Psoas muscle (tissue), 8 donors: Measurements from ENCODE around the gene RAB13. TPM values are rescaled to one million over a fixed set of nuclear protein-coding genes. Genes with fewer than 3 reads are reported as not detected.
A peak's percentile ranks its signal among the peaks of the same experiment; 100 is the strongest.

Experiments
- ATAC-seq, 4 donors: fragments of 200-7000 bp; cut with Tn5 transposase; one replicate each; pipeline ENCODE4 v1.9.1; 2020; ENCODE audit warnings: moderate library complexity in 3 of 4, mild to moderate bottlenecking in 2 of 4
- DNase-seq, 2 donors: peaks; one replicate each; pipeline ENCODE4 v3.0.0-alpha.2; 2020
- H3K27ac ChIP-seq: fragments of 200-600 bp; one replicate; pipeline ENCODE4 v1.8.0; 2022
- H3K27me3 ChIP-seq, 3 donors: fragments of 200-600 bp in 1 of 3; one replicate each; pipeline versions ENCODE4 v1.6.1 to v1.8.0; 2013 to 2022; ENCODE audit warnings: low read length in 2 of 3, mild to moderate bottlenecking in 2 of 3, moderate library complexity in 1 of 3; ENCODE audit not compliant: insufficient read depth in 3 of 3
- H3K36me3 ChIP-seq, 2 donors: fragments of 200-600 bp in 1 of 2; one replicate each; pipeline versions ENCODE4 v1.6.1 to v1.8.0; 2013 to 2022; ENCODE audit warnings: low read depth in 1 of 2, mild to moderate bottlenecking in 1 of 2, moderate library complexity in 1 of 2; ENCODE audit not compliant: insufficient read depth in 1 of 2
- H3K4me1 ChIP-seq: fragments of 200-600 bp; one replicate; pipeline ENCODE4 v1.8.0; 2022
- H3K4me3 ChIP-seq: fragments of 200-600 bp; one replicate; pipeline ENCODE4 v1.8.0; 2022; ENCODE audit warnings: mild to moderate bottlenecking
- H3K9me3 ChIP-seq: fragments of 200-600 bp; one replicate; pipeline ENCODE4 v1.8.0; 2022
- WGBS, 3 donors: extraction: QIAGEN DNeasy Blood & Tissue Kit; methylation state at CpG; one replicate each; pipeline versions ENCODE4 v1.1.6 to v1.1.7; 2013; 5-methylcytosine and 5-hydroxymethylcytosine counted together
- intact Hi-C, 2 donors: fragments of 100-400 bp; cut with DNase I; formaldehyde crosslinking; loops; one replicate each; pipeline versions ENCODE4 v1.11.0 to v1.14.2; 2022
- polyA plus RNA-seq, 3 donors: library from polyadenylated mRNA; stranded (reverse); fragments of 200-250 nt; gene quantifications; one replicate each; pipeline ENCODE4 v1.2.3, GENCODE V29; 2013
- total RNA-seq, 4 donors: library from RNA; stranded (reverse); fragmentation: NEBNext Ultra II Directional in 2 of 4; extraction: Animal tissue kit (Norgen Biotek cat#: 25700) in 2 of 4; gene quantifications; one replicate each; pipeline versions ENCODE4 v1.2.1 to v1.2.4, GENCODE V29; 2021 to 2023
- TF ChIP-seq, protein P1 (sequence below): fragments of 200-600 bp; IDR thresholded peaks from one replicate; pipeline ENCODE4 v1.8.0; 2022; ENCODE audit warnings: antibody characterized with exemption
- donor health status: healthy with polysubstance abuse.
- donor health status: DM: no; HTN: no; CAD: no; lungs with moderate emphysema.
- donor health status: Bipolar disorder and iron deficiency.
- donor health status: healthy.
- donor health status: DM: yes; HTN: yes; CAD: no.
- donor health status: DM: no; HTN: no; CAD: no.
- donor health status: DM: no; HTN: no; CAD: no.
- donor health status: DM: yes; HTN: yes; CAD: no.

The RAB13 gene
- total and polyA plus RNA-seq, 7 donors: 30.3 to 67.0 (median 38.5) TPM

GRCh38 chr1:153958961-153959260, 27.2 kb downstream of the RAB13 start:
- DNase-seq (peak in 1 of 2 donors; percentile 41), ATAC-seq (no peak)
- Histone ChIP-seq H3K36me3 (peaks cover 4 to 31% of the 10 kb centered on the region in 2 donors), H3K27me3 (no peaks in the 10 kb centered on the region), H3K27ac (peak overlapping the region; percentile 93), H3K4me3 (peak overlapping the region; percentile 97), H3K4me1 (peaks cover 47% of the 10 kb centered on the region), H3K9me3 (no peaks in the 10 kb centered on the region)
- TF ChIP-seq, protein P1, sequence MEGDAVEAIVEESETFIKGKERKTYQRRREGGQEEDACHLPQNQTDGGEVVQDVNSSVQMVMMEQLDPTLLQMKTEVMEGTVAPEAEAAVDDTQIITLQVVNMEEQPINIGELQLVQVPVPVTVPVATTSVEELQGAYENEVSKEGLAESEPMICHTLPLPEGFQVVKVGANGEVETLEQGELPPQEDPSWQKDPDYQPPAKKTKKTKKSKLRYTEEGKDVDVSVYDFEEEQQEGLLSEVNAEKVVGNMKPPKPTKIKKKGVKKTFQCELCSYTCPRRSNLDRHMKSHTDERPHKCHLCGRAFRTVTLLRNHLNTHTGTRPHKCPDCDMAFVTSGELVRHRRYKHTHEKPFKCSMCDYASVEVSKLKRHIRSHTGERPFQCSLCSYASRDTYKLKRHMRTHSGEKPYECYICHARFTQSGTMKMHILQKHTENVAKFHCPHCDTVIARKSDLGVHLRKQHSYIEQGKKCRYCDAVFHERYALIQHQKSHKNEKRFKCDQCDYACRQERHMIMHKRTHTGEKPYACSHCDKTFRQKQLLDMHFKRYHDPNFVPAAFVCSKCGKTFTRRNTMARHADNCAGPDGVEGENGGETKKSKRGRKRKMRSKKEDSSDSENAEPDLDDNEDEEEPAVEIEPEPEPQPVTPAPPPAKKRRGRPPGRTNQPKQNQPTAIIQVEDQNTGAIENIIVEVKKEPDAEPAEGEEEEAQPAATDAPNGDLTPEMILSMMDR: no peak
- intact Hi-C loops: no loop called here
- WGBS, 3 donors: 1 to 4% (median 4%) methylated on average over 4 of the region's 4 CpGs

DNA sequence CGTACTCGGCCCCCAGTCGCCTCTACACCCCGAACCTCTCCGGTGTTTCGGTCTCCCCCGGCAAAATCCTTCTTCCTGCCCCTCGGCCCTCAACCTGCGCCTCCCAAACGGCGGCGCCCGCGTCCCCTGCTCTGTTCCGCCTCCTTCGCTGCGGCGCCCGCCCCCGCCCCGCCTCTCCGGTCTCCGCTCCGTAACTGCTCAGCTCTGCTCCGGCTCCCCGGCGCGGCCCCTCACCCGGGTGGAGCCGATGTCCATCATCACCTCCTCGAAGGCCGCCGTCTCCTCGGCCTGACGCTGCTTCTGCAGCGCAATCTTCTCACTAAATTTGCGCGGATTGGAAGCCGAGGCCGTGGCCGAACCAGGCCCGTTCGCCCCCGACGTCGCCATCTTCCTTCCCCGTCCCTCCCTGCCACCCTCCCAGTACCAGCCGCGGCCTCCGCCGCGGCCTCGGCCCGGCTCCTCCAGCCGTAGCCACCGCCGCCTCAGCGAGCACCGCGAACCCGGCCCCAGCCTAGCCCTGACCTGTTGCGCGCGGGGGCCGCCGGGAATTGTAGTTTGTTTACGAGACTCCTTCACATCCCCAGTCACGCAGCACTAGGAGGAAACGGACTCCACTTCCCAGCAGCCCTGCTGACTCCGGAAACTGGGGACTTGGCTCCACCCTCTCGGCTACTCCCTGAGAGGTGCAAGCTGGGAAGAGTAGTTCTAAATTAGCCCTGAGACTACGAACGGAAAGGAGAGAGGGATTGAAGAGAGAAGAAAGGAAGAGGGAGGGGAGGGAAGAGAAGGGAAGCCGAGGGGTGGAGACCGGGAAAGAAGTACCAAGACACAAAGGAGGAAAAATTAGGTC, 27.8 kb downstream of the RAB13 start, which contains the start of gene CRTC2:
Gene CRTC2 (minus strand): TSS at position 502 of the 850 bp plus-strand sequence. CDS start 115 bp downstream, at position 387.
- ATAC-seq: peak; percentile 85 to 90 (median 88)
- Histone ChIP-seq H3K4me1 (peaks cover 46% of the 10 kb centered on the region), H3K27me3 (no peaks in the 10 kb centered on the region), H3K36me3 (peaks cover 4 to 37% of the 10 kb centered on the region in 2 donors), H3K27ac (peak within 1 kb of the TSS; percentile 93), H3K9me3 (no peaks in the 10 kb centered on the region), H3K4me3 (peak within 1 kb of the TSS; percentile 97)
- WGBS, 3 donors: 0 to 1% (median 1%) methylated on average over 66 to 75 of the region's 75 CpGs
- intact Hi-C loops: no loop called here
- TF ChIP-seq, protein P1: no peak
- DNase-seq: peak; percentile 99

DNA sequence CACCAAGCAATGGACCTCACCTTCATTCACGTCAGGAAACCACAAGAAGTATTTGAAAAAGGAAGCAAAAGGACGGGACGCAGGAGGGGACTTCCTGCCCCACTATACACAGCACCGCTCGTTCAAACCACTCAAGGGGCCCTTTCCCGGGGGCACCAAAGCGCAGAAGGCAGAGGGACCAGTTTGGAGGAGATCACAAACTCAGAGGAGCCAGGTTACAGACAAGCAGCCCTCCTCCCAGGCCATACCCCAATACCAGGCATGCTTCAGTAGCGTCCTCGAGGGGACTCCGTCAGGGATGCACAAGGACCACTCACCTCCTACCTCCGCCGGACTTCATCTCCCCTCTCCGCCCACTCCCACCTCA, 28.4 kb downstream of the RAB13 start:
- no peak for DNase-seq
- Histone ChIP-seq H3K36me3 (peaks cover 4 to 43% of the 10 kb centered on the region in 2 donors), H3K4me1 (peaks cover 45% of the 10 kb centered on the region), H3K27ac (peak overlapping the region; percentile 93), H3K4me3 (peak overlapping the region; percentile 97), H3K27me3 (no peaks in the 10 kb centered on the region), H3K9me3 (no peaks in the 10 kb centered on the region)
- intact Hi-C loops: no loop called here
- 1% methylated on average over 13 of the region's 13 CpGs for WGBS, 3 donors
- ATAC-seq: peak in 2 of 4 donors; percentile 2 to 3
- TF ChIP-seq, protein P1: no peak

DNA sequence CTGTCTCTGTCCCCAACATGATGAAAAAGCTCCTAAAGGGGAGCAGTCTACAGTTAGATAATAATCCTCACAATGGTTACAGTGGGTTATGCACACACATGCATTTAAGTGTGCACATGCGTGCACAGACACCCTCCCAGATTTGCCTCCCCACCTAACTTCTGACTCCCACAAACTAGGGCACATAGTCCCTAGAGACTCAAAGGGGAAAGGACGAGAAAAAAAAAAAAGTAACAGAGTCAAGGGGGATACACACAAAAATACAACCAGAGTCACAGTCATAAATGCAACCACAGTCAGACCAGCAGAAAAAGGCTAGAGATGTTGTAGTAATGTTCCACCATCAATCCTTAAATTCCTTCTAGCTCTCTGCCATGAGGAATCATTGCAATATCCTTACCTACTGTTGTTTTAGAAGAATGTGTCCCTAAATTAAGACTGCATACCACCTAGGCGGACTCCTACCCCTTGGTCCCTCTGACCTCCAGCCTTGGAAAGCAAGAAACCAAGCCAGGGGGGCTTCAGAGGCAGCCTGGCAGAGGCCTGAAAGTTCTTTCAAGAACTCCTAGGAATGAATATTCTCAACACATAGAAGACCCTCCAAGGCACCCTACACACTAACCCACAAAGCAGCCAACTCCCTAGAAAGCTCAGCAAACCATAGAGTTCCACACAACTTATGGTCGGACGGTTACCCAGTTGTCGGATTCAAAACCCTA, 29.0 kb downstream of the RAB13 start:
- ATAC-seq: no peak
- WGBS, 3 donors: 27 to 36% (median 28%) methylated on average over 6 of the region's 6 CpGs
- TF ChIP-seq, protein P1: no peak
- DNase-seq: no peak
- Histone ChIP-seq H3K36me3 (peaks cover 7 to 49% of the 10 kb centered on the region in 2 donors), H3K27me3 (no peaks in the 10 kb centered on the region), H3K4me3 (peak overlapping the region; percentile 97), H3K9me3 (no peaks in the 10 kb centered on the region), H3K27ac (peak overlapping the region; percentile 93), H3K4me1 (peaks cover 39% of the 10 kb centered on the region)
- intact Hi-C loops: no loop called here
